Activated CD8-positive, alpha-beta memory T cell treated with anti-CD3 and anti-CD28 coated beads, Interleukin-2, amount 50 U/mL, for 4 hours (primary cell): Measurements from ENCODE around the gene GSC.
"Not testable (repeated sequence)": the region's sequence is repeated elsewhere in the genome, so short reads cannot be mapped to it uniquely, and the experiment has no call there.

Experiments used
- DNase-seq: peaks from one replicate; pipeline ENCODE4 v3.0.0-alpha.2; 2020

The GSC gene

GRCh38 chr14:94738097-94738496, 31.8 kb downstream of the GSC start:
- DNase-seq: no peak

GRCh38 chr14:94728950-94729349, 41.0 kb downstream of the GSC start:
- no peak for DNase-seq

GRCh38 chr14:94728440-94728839, 41.5 kb downstream of the GSC start:
- DNase-seq: not testable (repeated sequence)

- DNase-seq: not testable (repeated sequence)
Measured at GRCh38 chr14:94726649-94727048, 43.3 kb downstream of the GSC start.

- DNase-seq: no peak
Measured at GRCh38 chr14:94724993-94725392, 44.9 kb downstream of the GSC start.

- DNase-seq: no peak
Measured at GRCh38 chr14:94722397-94722796, 47.5 kb downstream of the GSC start.
